BLaER1 (cell line): Measurements from ENCODE around the gene AKAP12.

Source experiments
- H3K27ac ChIP-seq: shearing (Covaris generic); formaldehyde crosslinking; 2 replicates; pipeline ENCODE4 v1.8.1; 2022
- H3K27me3 ChIP-seq: shearing (Covaris generic); formaldehyde crosslinking; 2 replicates; pipeline ENCODE4 v1.8.1; 2022
- H3K36me3 ChIP-seq: shearing (Covaris generic); formaldehyde crosslinking; 2 replicates; pipeline ENCODE4 v1.8.1; 2022
- H3K4me1 ChIP-seq: shearing (Covaris generic); formaldehyde crosslinking; 2 replicates; pipeline ENCODE4 v1.8.1; 2022
- H3K4me2 ChIP-seq: shearing (Covaris generic); formaldehyde crosslinking; 2 replicates; pipeline ENCODE4 v1.8.1; 2022
- H3K4me3 ChIP-seq: shearing (Covaris generic); formaldehyde crosslinking; 2 replicates; pipeline ENCODE4 v1.8.1; 2022
- H3K9ac ChIP-seq: shearing (Covaris generic); formaldehyde crosslinking; 2 replicates; pipeline ENCODE4 v1.8.1; 2022
- H3K9me3 ChIP-seq: shearing (Covaris generic); formaldehyde crosslinking; 2 replicates; pipeline ENCODE4 v1.8.1; 2022
- H4K20me1 ChIP-seq: shearing (Covaris generic); formaldehyde crosslinking; 2 replicates; pipeline ENCODE4 v1.8.1; 2022
- Cebpa-rat ChIP-seq: shearing (Covaris generic); IDR thresholded peaks from 2 replicates; pipeline ENCODE4 v1.8.1; 2022

Gene AKAP12

GRCh38 chr6:151385177-151385576, 145.4 kb downstream of the AKAP12 start:
- Histone ChIP-seq H3K36me3 (peaks cover 28% of the 10 kb centered on the region), H3K4me1 (peaks cover 30% of the 10 kb centered on the region), H3K4me3 (no peak overlapping the region), H3K9ac (no peak overlapping the region), H3K9me3 (no peaks in the 10 kb centered on the region), H4K20me1 (peaks cover 90% of the 10 kb centered on the region), H3K27ac (no peak overlapping the region), H3K4me2 (no peak overlapping the region), H3K27me3 (no peaks in the 10 kb centered on the region)
- TF ChIP-seq Cebpa-rat: no peak

- H3K27ac ChIP-seq: no peak overlapping the region
- peaks cover 18% of the 10 kb centered on the region for H3K4me1 ChIP-seq
- H3K4me2 ChIP-seq: no peak overlapping the region
- H3K4me3 ChIP-seq: no peak overlapping the region
- H3K36me3 ChIP-seq: peaks cover 28% of the 10 kb centered on the region
- H3K9me3 ChIP-seq: no peaks in the 10 kb centered on the region
- peaks cover 74% of the 10 kb centered on the region for H4K20me1 ChIP-seq
- no peaks in the 10 kb centered on the region for H3K27me3 ChIP-seq
- TF ChIP-seq Cebpa-rat: no peak
- H3K9ac ChIP-seq: no peak overlapping the region
Measured at GRCh38 chr6:151387175-151387970, 147.6 kb downstream of the AKAP12 start.

DNA sequence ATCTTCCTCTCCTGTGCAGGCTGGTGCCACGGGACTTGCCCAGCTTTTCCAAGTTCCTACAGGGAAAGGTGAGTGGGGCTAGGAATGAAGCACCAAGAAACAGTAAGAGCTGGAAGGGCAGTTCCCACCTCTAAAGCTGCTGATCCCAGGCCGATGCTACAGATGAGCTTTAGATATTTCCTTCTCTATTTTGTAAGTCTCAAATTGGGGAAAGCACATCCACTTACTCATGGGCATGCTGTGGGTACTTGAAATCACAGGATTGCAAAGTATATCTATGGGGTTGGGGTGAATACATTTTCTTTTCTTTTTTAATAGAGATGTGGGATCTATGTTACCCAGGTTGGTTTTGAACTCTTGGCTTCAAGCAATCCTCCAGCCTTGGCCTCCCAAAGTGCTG, 148.5 kb downstream of the AKAP12 start:
- no peak for TF ChIP-seq Cebpa-rat
- no peaks in the 10 kb centered on the region for H3K27me3 ChIP-seq
- peak overlapping the region; percentile 94; the same call in 1 of the 2 replicates for H3K9ac ChIP-seq
- peaks cover 74% of the 10 kb centered on the region for H4K20me1 ChIP-seq
- H3K27ac ChIP-seq: peak overlapping the region; percentile 99; the same call in 1 of the 2 replicates
- H3K36me3 ChIP-seq: peaks cover 25% of the 10 kb centered on the region
- no peaks in the 10 kb centered on the region for H3K9me3 ChIP-seq
- H3K4me2 ChIP-seq: peak overlapping the region; percentile 89
- no peak overlapping the region for H3K4me3 ChIP-seq
- peaks cover 27% of the 10 kb centered on the region for H3K4me1 ChIP-seq

DNA sequence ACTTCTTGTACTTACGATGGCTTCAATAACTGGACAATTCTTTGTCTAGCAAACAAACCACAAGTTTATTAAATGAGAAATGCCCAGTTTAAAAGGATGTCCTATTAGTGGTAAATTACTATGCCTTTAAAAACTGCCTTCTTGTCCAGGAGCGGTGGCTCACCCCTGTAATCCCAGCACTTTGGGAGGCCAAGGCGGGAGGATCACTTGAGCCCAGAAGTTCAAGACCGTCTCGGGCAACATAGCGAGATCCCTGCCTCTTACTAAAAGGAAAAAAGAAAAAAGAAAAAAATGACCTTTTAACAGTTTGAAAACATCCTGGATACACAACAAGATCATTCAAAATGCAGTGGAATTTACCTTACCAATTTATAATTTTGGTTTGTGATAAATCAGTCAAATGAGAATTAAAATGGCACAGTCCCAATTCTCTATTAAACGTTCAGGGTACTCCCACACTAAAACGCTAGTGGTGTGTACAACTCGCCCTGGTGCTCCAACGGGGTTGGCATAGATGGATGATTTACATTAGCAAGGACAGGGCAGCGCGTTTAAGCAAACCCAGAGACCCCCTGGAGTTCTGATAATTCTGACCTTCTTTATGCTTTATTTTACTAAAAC, 149.3 kb downstream of the AKAP12 start:
- Histone ChIP-seq H3K9me3 (no peaks in the 10 kb centered on the region), H4K20me1 (peaks cover 74% of the 10 kb centered on the region), H3K9ac (peak overlapping the region; percentile 94), H3K27ac (peak overlapping the region; percentile 99), H3K4me3 (peak overlapping the region; percentile 96), H3K4me2 (peak overlapping the region; percentile 89), H3K27me3 (no peaks in the 10 kb centered on the region), H3K36me3 (peaks cover 18% of the 10 kb centered on the region), H3K4me1 (peaks cover 36% of the 10 kb centered on the region)
- no peak for TF ChIP-seq Cebpa-rat

- no peak for TF ChIP-seq Cebpa-rat
- peak overlapping the region; percentile 89 for H3K4me2 ChIP-seq
- H3K27me3 ChIP-seq: no peaks in the 10 kb centered on the region
- H3K27ac ChIP-seq: peak overlapping the region; percentile 99
- peaks cover 11% of the 10 kb centered on the region for H3K36me3 ChIP-seq
- peak overlapping the region; percentile 94 for H3K9ac ChIP-seq
- H4K20me1 ChIP-seq: peaks cover 74% of the 10 kb centered on the region
- peaks cover 36% of the 10 kb centered on the region for H3K4me1 ChIP-seq
- peak overlapping the region; percentile 96 for H3K4me3 ChIP-seq
- H3K9me3 ChIP-seq: no peaks in the 10 kb centered on the region
Measured at GRCh38 chr6:151389618-151390275, 150.0 kb downstream of the AKAP12 start.

DNA sequence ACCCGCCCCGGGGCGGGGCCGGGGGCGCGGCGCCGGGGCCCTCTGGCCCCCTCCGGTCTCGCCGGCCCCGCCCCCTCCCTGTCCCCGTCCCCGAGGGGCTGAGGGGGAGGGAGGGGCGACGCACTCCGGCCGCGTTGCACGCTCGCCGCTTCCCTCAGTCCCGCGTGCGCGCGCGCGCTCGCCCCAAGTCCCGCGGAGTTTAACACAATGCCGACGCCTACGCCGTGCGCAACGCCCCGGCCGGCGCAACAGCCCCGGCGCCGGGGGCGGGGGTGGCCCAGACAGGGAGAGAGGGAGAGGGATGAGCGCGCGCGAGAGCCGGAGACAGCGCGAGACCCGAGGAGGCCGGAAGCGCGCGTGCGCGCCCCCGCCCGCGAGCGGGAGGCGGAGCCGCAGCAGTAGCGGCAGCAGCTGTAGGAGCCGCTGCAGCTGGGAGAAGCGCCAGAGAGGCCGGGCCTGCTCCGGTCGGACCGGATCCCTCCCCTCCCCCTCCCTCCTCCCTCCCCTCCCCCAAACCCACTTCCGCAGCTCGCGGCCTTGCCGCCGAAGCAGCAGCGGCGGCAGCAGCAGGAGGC, 150.6 kb downstream of the AKAP12 start:
- TF ChIP-seq Cebpa-rat: no peak
- Histone ChIP-seq H3K4me1 (peaks cover 42% of the 10 kb centered on the region), H3K9me3 (no peaks in the 10 kb centered on the region), H3K27me3 (no peaks in the 10 kb centered on the region), H4K20me1 (peaks cover 74% of the 10 kb centered on the region), H3K27ac (peak overlapping the region; percentile 99), H3K9ac (peak overlapping the region; percentile 99), H3K4me2 (no peak overlapping the region), H3K36me3 (peaks cover 12% of the 10 kb centered on the region), H3K4me3 (peak overlapping the region; percentile 96)

DNA sequence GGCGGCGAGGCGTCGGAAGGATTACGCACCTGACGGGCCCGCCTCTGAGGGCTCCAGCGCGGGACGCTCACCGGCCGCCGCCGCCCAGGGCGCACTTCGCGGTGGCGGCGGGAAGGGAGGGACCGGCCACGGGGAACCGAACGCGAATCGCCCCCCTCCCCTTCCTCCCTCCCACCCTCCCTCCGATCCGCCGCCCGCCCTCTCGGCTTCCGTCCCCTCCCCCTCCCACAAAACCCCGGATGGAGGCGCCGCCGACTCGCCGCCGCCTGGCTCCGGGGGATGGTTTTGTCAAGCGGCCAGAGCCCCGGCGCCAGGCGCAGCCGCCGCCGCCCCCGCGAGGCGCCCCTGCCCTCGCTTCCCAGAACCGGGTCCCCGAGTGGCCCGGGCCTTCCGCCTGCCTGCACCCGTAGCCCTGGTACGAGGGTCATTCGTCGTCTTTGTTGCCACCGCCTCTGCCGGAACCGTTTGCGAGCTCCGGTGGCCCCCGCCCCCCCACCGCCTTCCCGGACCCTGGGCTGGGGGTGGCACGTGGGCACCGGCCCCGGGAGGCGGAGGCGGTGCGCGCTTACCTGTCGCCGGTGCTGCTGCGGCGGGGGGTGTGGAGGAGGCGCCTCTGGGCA, 151.2 kb downstream of the AKAP12 start:
- no peak for TF ChIP-seq Cebpa-rat
- H3K9ac ChIP-seq: peak overlapping the region; percentile 99
- peak overlapping the region; percentile 96 for H3K4me3 ChIP-seq
- H3K36me3 ChIP-seq: peaks cover 16% of the 10 kb centered on the region
- H3K9me3 ChIP-seq: no peaks in the 10 kb centered on the region
- H3K4me2 ChIP-seq: peak overlapping the region; percentile 87
- H3K4me1 ChIP-seq: peaks cover 47% of the 10 kb centered on the region
- peaks cover 76% of the 10 kb centered on the region for H4K20me1 ChIP-seq
- peak overlapping the region; percentile 99 for H3K27ac ChIP-seq
- no peaks in the 10 kb centered on the region for H3K27me3 ChIP-seq

DNA sequence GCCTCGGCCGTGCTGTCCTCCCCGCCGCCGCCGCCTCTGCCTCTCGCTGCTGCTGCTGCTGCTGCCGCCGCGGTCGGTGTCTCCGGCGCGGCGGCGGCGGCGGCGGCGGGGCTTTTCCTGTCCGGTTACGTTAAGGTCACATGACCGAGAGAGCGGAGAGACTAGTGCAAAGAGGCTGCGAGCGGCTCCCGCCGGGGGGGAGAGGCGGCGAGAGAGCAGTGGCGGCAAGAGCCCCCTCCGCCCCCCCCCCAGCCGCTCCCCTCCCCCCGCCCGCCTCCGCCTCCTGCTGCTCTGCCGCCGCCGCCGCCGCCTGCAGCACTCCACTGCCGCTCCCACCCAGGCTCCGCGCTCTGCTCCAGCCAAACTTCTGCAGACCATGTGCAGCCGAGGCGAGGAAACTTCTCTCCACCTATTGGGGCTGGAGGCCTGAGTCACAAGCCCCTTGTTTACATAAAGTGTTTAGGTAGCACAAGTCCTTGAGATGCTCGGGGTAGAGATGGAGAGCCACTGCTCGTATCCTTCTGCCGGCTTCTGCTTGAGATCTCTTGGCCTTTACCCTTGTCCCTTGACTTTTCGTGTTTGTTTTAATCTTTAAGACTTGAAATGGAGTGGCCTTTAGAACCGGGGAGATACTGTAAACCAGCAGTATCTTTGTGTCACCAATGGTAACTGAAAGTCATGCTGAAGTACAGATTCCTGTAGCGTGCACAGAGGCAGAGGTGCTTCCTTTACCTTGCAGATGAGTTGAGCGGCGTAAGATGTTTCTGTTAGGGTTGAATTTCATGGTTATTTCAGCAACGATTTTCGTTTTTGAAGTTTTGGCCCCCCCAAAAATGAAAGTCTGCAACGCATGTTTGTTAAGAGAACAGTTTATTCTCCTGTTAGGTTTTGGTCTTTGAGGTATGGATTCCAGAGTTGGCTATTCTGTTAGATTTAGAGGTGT, 152.0 kb downstream of the AKAP12 start, which contains the start of gene ZBTB2:
Gene ZBTB2 (minus strand): TSS at position 89 of the 943 bp plus-strand sequence. CDS start 17,922 bp downstream, outside the sequence.
- TF ChIP-seq Cebpa-rat: no peak
- H3K9ac ChIP-seq: peak within 1 kb of the TSS; percentile 99
- H3K36me3 ChIP-seq: peaks cover 13% of the 10 kb centered on the region; the same call in 1 of the 2 replicates
- H3K4me1 ChIP-seq: peaks cover 47% of the 10 kb centered on the region
- H3K27ac ChIP-seq: peak within 1 kb of the TSS; percentile 99
- peak within 1 kb of the TSS; percentile 87 for H3K4me2 ChIP-seq
- H3K9me3 ChIP-seq: no peaks in the 10 kb centered on the region
- H3K27me3 ChIP-seq: no peaks in the 10 kb centered on the region
- H4K20me1 ChIP-seq: peaks cover 77% of the 10 kb centered on the region
- peak within 1 kb of the TSS; percentile 96 for H3K4me3 ChIP-seq
